Heart right ventricle (tissue), 16 donors: ENCODE measurements around the gene VRTN. TPM values are rescaled to one million over a fixed set of nuclear protein-coding genes. Genes with fewer than 3 reads are reported as not detected.
A peak's percentile ranks its signal among the peaks of the same experiment; 100 is the strongest.

Source experiments
- ATAC-seq, 8 donors: fragments of 200-7000 bp; cut with Tn5 transposase; one replicate each; pipeline ENCODE4 v1.9.1; 2020; ENCODE audit warnings: mild to moderate bottlenecking in 8 of 8, moderate library complexity in 8 of 8, moderate number of reproducible peaks in 1 of 8
- DNase-seq, 2 donors: peaks; one replicate each; pipeline ENCODE4 v3.0.0-alpha.2; 2020
- H3K27ac ChIP-seq, 10 donors: fragments of 200-600 bp; sonication (generic) in 2 of 10; one replicate each; pipeline versions ENCODE4 v1.5.0 to v1.8.0; 2020 to 2022; ENCODE audit warnings: mild to moderate bottlenecking in 3 of 10
- H3K27me3 ChIP-seq, 7 donors: fragments of 200-600 bp; one replicate each; pipeline ENCODE4 v1.8.0; 2021 to 2022; ENCODE audit warnings: mild to moderate bottlenecking in 2 of 7
- H3K36me3 ChIP-seq, 9 donors: fragments of 200-600 bp; sonication (generic) in 1 of 9; one replicate each; pipeline versions ENCODE4 v1.5.0 to v1.8.0; 2020 to 2022; ENCODE audit warnings: mild to moderate bottlenecking in 2 of 9
- H3K4me1 ChIP-seq, 9 donors: fragments of 200-600 bp; sonication (generic) in 1 of 9; one replicate each; pipeline versions ENCODE4 v1.5.0 to v1.8.0; 2020 to 2022; ENCODE audit warnings: mild to moderate bottlenecking in 4 of 9
- H3K4me3 ChIP-seq, 10 donors: fragments of 200-600 bp; sonication (generic) in 2 of 10; one replicate each; pipeline versions ENCODE4 v1.5.0 to v1.8.0; 2020 to 2022; ENCODE audit warnings: mild to moderate bottlenecking in 7 of 10, moderate library complexity in 2 of 10
- H3K9me3 ChIP-seq, 11 donors: fragments of 200-600 bp in 10 of 11; sonication (generic) in 2 of 11; one replicate each; pipeline versions ENCODE4 v1.5.0 to v1.8.0; 2013 to 2022; ENCODE audit warnings: mild to moderate bottlenecking in 2 of 11, control low read depth in 1 of 11, moderate library complexity in 1 of 11
- CTCF ChIP-seq, 9 donors: fragments of 200-600 bp; sonication (generic) in 2 of 9; IDR thresholded peaks; one replicate each; pipeline versions ENCODE4 v1.5.0 to v1.8.0; 2021 to 2022; ENCODE audit warnings: antibody characterized with exemption in 9 of 9, mild to moderate bottlenecking in 5 of 9, moderate library complexity in 1 of 9
- WGBS, 2 donors: extraction: QIAGEN DNeasy Blood & Tissue Kit; methylation state at CpG; one replicate each; pipeline ENCODE4 v1.1.7; 2013; ENCODE audit warnings: inconsistent platforms in 1 of 2; 5-methylcytosine and 5-hydroxymethylcytosine counted together
- intact Hi-C, 10 donors: fragments of 100-400 bp; cut with DNase I; formaldehyde crosslinking; loops; one replicate each; pipeline versions ENCODE4 v1.11.1 to v1.14.2; 2022
- polyA plus RNA-seq, 2 donors: library from polyadenylated mRNA; stranded (reverse); fragments of 200-250 nt; gene quantifications; one replicate each; pipeline ENCODE4 v1.2.3, GENCODE V29; 2013
- total RNA-seq, 10 donors: library from RNA; stranded (reverse); fragmentation: NEBNext Ultra II Directional in 3 of 10; extraction: Animal tissue kit (Norgen Biotek cat#: 25700) in 3 of 10; gene quantifications; one replicate each; pipeline versions ENCODE4 v1.2.1 to v1.2.4, GENCODE V29; 2021 to 2023
- donor health status: Arrhythmogenic right ventricular cardiomyopathy.
- donor health status: ischemic (EF 13 %, LVEDD 7.1; RV severe dilation, severe dysfunction).
- donor health status: healthy with polysubstance abuse.
- donor health status: DM: no; HTN: yes; CAD: no.
- donor health status: DM: no; HTN: no; CAD: no.
- donor health status: ischemic (EF 25% LVEDD 6.9; RV normal size, moderate dysfunction).
- donor health status: ischemic (EF 25% LVEDD 5.7; RV mildly dilated, moderate dysfunction).
- donor health status: healthy.
- donor health status: DM: yes; HTN: yes; CAD: no.
- donor health status: Ischemic cardiomyopathy.
- donor health status: ischemic (EF 35%, LVEDD 5.7; RV mildly dilated, moderate dysfunction).
- donor health status: nonischemic (EF 11% LVEDD 7.7; RV severe dilation, severe dysfunction).
- donor health status: DM: yes; HTN: yes; CAD: no.
- donor health status: PGD.
- donor health status: ischemic (EF 29% LVEDD 5.4; RV normal size, mild dysfunction).
- donor health status: nonischemic (EF 23%, LVEDD 6.1; RV moderate dilation, normal function).

The VRTN gene
- total and polyA plus RNA-seq, 12 donors = not detected

GRCh38 chr14:74402401-74403251 lies 54.4 kb downstream of the VRTN start:
- ATAC-seq = no peak
- peaks cover 0 to 17% (median 4%) of the 10 kb centered on the region in 7 donors for H3K27me3 ChIP-seq
- no peak for DNase-seq

GRCh38 chr14:74403619-74404417 lies 55.5 kb downstream of the VRTN start:
- WGBS, 2 donors = 91 to 92% methylated on average over 12 of the region's 12 CpGs
- H3K27me3 ChIP-seq = peaks cover 0 to 17% (median 4%) of the 10 kb centered on the region in 7 donors
- no peaks in the 10 kb centered on the region for H3K9me3 ChIP-seq
- peaks cover 5 to 23% (median 13%) of the 10 kb centered on the region in 9 donors for H3K4me1 ChIP-seq
- H3K4me3 ChIP-seq = no peak overlapping the region
- DNase-seq (no peak), ATAC-seq (no peak)
- intact Hi-C loops = no loop called here
- no peaks in the 10 kb centered on the region for H3K36me3 ChIP-seq
- no peak for TF ChIP-seq CTCF (IDR thresholded peaks at IDR 0.05)
- no peak overlapping the region for H3K27ac ChIP-seq

More at GRCh38 chr14:74402401-74403251, 54.4 kb downstream of the VRTN start:
- no peak overlapping the region for H3K4me3 ChIP-seq
- no peaks in the 10 kb centered on the region for H3K36me3 ChIP-seq
- intact Hi-C loops = no loop called here
- H3K9me3 ChIP-seq = no peaks in the 10 kb centered on the region
- no peak for TF ChIP-seq CTCF (IDR thresholded peaks at IDR 0.05)
- 52 to 71% methylated on average over 10 of the region's 10 CpGs for WGBS, 2 donors
- peak overlapping the region in 1 of 10 donors; percentile 51 for H3K27ac ChIP-seq
- peaks cover 5 to 23% (median 13%) of the 10 kb centered on the region in 9 donors for H3K4me1 ChIP-seq

GRCh38 chr14:74404435-74404834 lies 56.2 kb downstream of the VRTN start:
- Histone ChIP-seq H3K27me3 (peaks cover 0 to 20% (median 4%) of the 10 kb centered on the region in 7 donors), H3K4me3 (no peak overlapping the region), H3K27ac (no peak overlapping the region), H3K4me1 (peaks cover 5 to 23% (median 13%) of the 10 kb centered on the region in 9 donors), H3K36me3 (no peaks in the 10 kb centered on the region), H3K9me3 (no peaks in the 10 kb centered on the region)
- intact Hi-C loops = no loop called here
- DNase-seq = no peak
- 76 to 77% methylated on average over 7 of the region's 7 CpGs for WGBS, 2 donors
- no peak for ATAC-seq
- TF ChIP-seq CTCF (IDR thresholded peaks at IDR 0.05) = no peak

GRCh38 chr14:74405663-74406062 lies 57.4 kb downstream of the VRTN start:
- no peaks in the 10 kb centered on the region for H3K36me3 ChIP-seq
- no peak for TF ChIP-seq CTCF (IDR thresholded peaks at IDR 0.05)
- ATAC-seq = no peak
- no peak for DNase-seq
- no peak overlapping the region for H3K4me3 ChIP-seq
- H3K27ac ChIP-seq = no peak overlapping the region
- WGBS, 2 donors = 79 to 84% methylated on average over 4 of the region's 4 CpGs
- H3K27me3 ChIP-seq = peaks cover 0 to 31% (median 7%) of the 10 kb centered on the region in 7 donors
- intact Hi-C loops = no loop called here
- H3K4me1 ChIP-seq = peaks cover 5 to 23% (median 13%) of the 10 kb centered on the region in 9 donors
- H3K9me3 ChIP-seq = no peaks in the 10 kb centered on the region
